ENCODE results near the gene UPK3BL1.
"Not testable (repeated sequence)": the region's sequence is repeated elsewhere in the genome, so short reads cannot be mapped to it uniquely, and the experiment has no call there.

DNA sequence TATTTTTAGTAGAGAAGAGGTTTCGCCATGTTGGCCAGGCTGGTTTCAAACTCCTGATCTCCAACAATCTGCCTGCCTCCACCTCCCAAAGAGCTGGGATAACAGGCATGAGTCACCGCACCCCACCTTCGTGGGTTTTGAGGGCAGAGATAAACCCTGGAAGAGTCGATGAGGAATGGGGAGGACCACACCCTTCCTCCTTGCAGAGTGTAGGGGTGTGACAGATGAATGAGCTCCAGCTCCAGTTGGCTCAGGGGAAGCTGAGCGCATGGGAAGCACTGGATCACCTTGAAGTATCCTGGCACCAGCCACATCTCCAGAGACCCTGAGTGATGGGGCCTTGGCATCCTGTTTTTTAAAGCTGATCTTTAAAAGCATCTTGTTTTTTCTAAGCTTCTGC lies 40.0 kb upstream of the UPK3BL1 start:
- TF ChIP-seq, protein P1, sequence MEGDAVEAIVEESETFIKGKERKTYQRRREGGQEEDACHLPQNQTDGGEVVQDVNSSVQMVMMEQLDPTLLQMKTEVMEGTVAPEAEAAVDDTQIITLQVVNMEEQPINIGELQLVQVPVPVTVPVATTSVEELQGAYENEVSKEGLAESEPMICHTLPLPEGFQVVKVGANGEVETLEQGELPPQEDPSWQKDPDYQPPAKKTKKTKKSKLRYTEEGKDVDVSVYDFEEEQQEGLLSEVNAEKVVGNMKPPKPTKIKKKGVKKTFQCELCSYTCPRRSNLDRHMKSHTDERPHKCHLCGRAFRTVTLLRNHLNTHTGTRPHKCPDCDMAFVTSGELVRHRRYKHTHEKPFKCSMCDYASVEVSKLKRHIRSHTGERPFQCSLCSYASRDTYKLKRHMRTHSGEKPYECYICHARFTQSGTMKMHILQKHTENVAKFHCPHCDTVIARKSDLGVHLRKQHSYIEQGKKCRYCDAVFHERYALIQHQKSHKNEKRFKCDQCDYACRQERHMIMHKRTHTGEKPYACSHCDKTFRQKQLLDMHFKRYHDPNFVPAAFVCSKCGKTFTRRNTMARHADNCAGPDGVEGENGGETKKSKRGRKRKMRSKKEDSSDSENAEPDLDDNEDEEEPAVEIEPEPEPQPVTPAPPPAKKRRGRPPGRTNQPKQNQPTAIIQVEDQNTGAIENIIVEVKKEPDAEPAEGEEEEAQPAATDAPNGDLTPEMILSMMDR (IDR thresholded peaks at IDR 0.05): not testable (repeated sequence)
- TF ChIP-seq POLR2A (IDR thresholded peaks at IDR 0.05): not testable (repeated sequence)

All from Peyer's patch (tissue), 4 donors.